Measurements from ENCODE around the gene FBRS.

DNA sequence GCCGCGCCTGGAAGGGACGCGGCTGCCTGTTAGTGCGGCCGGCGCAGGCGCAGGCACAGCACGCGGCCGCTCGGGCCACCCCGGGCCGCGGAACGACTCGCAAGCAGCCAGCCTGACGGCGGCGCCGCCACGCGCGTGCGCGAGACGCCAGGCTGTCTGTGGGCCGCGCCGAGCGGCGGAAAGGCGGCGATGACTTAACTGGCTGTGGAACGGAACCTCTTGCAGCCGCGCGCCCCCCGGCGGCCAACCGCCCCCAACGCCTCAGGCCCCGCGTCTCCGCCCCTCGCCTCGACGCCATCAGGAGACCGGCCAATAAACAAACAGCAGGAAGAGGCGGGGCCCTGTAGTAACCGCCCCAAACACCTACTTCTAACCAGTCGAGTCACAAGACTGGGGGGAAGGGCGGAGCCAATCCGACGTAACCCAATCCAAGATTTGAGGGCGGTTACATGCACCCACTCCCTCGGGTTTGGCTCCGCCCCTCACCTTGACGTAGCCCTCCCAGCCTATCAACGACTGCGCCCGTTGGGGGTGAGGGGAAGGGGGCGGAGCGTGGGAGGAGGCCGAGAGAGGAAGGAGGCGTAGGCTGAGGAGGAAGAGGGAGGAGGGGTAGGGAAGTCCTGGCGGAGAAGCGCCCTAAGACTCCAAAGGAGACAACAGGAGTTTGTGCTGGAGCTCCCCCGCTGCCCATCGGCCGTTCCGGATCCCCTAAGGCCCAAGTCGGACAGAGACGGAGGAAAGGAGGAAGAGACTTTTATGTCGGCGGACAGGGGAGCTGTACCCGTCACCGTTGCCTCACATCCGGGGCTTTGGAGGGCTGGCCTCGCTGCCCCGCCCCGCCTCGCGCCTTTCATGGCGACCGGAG is at the start of gene FBRS:
- TF ChIP-seq, protein P1, sequence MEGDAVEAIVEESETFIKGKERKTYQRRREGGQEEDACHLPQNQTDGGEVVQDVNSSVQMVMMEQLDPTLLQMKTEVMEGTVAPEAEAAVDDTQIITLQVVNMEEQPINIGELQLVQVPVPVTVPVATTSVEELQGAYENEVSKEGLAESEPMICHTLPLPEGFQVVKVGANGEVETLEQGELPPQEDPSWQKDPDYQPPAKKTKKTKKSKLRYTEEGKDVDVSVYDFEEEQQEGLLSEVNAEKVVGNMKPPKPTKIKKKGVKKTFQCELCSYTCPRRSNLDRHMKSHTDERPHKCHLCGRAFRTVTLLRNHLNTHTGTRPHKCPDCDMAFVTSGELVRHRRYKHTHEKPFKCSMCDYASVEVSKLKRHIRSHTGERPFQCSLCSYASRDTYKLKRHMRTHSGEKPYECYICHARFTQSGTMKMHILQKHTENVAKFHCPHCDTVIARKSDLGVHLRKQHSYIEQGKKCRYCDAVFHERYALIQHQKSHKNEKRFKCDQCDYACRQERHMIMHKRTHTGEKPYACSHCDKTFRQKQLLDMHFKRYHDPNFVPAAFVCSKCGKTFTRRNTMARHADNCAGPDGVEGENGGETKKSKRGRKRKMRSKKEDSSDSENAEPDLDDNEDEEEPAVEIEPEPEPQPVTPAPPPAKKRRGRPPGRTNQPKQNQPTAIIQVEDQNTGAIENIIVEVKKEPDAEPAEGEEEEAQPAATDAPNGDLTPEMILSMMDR (IDR thresholded peaks at IDR 0.05), result peak; percentile 75 to 96 (median 90)
- TF ChIP-seq POLR2A (IDR thresholded peaks at IDR 0.05), result peak; percentile 84 to 92
